ENCODE results near the gene CD101.

Gene CD101

GRCh38 chr1:117020526-117021156, 19.1 kb downstream of the CD101 start:
- no peak for DNase-seq

- DNase-seq = no peak
Measured at GRCh38 chr1:117022114-117022513, 20.6 kb downstream of the CD101 start.

- DNase-seq = no peak
Measured at GRCh38 chr1:117025568-117025967, 24.0 kb downstream of the CD101 start.

- no peak for DNase-seq
Measured at GRCh38 chr1:117026361-117026760, 24.8 kb downstream of the CD101 start.

GRCh38 chr1:117029685-117030084, 28.1 kb downstream of the CD101 start:
- DNase-seq = no peak

GRCh38 chr1:117030271-117030877, 28.8 kb downstream of the CD101 start:
- no peak for DNase-seq

- DNase-seq = no peak
Measured at GRCh38 chr1:117032266-117032665, 30.7 kb downstream of the CD101 start.

- DNase-seq = no peak
Measured at GRCh38 chr1:117032681-117033539, 31.4 kb downstream of the CD101 start.

- DNase-seq = no peak
Measured at GRCh38 chr1:117033772-117034171, 32.2 kb downstream of the CD101 start.

- no peak for DNase-seq
Measured at GRCh38 chr1:117034791-117035290, 33.3 kb downstream of the CD101 start.

- DNase-seq = no peak
Measured at GRCh38 chr1:117036018-117036461, 34.5 kb downstream of the CD101 start.

- DNase-seq = no peak
Measured at GRCh38 chr1:117037802-117038201, 36.2 kb downstream of the CD101 start.

- DNase-seq = no peak
Measured at GRCh38 chr1:117038236-117038635, 36.7 kb downstream of the CD101 start.

GRCh38 chr1:117044217-117044616, 42.7 kb downstream of the CD101 start:
- no peak for DNase-seq

GRCh38 chr1:117045644-117046043, 44.1 kb downstream of the CD101 start:
- no peak for DNase-seq

- DNase-seq = peak; percentile 5
Measured at GRCh38 chr1:117046781-117047180, 45.2 kb downstream of the CD101 start.

GRCh38 chr1:117047271-117047670, 45.7 kb downstream of the CD101 start:
- no peak for DNase-seq

- no peak for DNase-seq
Measured at GRCh38 chr1:117049857-117050256, 48.3 kb downstream of the CD101 start.

- no peak for DNase-seq
Measured at GRCh38 chr1:117051224-117052064, 49.9 kb downstream of the CD101 start.

GRCh38 chr1:117054068-117054467, 52.5 kb downstream of the CD101 start:
- no peak for DNase-seq

GRCh38 chr1:117058810-117059209, 57.2 kb downstream of the CD101 start:
- no peak for DNase-seq

GRCh38 chr1:117059334-117059677, 57.7 kb downstream of the CD101 start:
- DNase-seq = peak; percentile 76
